T-cell (primary cell): ENCODE data around the gene UNC93A. TPM values are rescaled to one million over a fixed set of nuclear protein-coding genes. Genes with fewer than 3 reads are reported as not detected.
"Not testable (repeated sequence)": the region's sequence is repeated elsewhere in the genome, so short reads cannot be mapped to it uniquely, and the experiment has no call there.

Experiments used
- ATAC-seq, 4 experiments: fragments of 200-7000 bp in 3 of 4; fragments of 150-1000 bp in 1 of 4; cut with Tn5 transposase; replicated peaks in 1 of 4; 1 replicate in 3 of 4; 2 replicates in 1 of 4; pipeline ENCODE4 v1.10.0; 2021; ENCODE audit warnings: moderate library complexity in 3 of 4, mild to moderate bottlenecking in 2 of 4, moderate number of reproducible peaks in 1 of 4
- CTCF ChIA-PET, 2 donors: fragments of 300-600 bp; sonication (Branson Sonifier 250); formaldehyde crosslinking; loops; one replicate each; lab custom pipeline; 2022; ENCODE audit warnings: antibody characterized with exemption in 2 of 2; lab: Charles Lee
- POLR2A ChIA-PET, 2 donors: fragments of 300-600 bp; sonication (Branson Sonifier 250); formaldehyde crosslinking; loops; one replicate each; lab custom pipeline; 2022; ENCODE audit warnings: antibody characterized with exemption in 2 of 2; lab: Charles Lee
- DNase-seq, 35 experiments: peaks; one replicate each; pipeline versions ENCODE4 v3.0.0 to v3.0.0-alpha.2; 2013 to 2023
- H3K27ac ChIP-seq: one replicate; pipeline ENCODE4 v1.5.1; 2013; ENCODE audit warnings: low read length
- H3K27me3 ChIP-seq, 2 experiments: replicated peaks in 1 of 2; 1 replicate in 1 of 2; 2 replicates in 1 of 2; pipeline versions ENCODE4 v1.6.1 to v1.7.0; 2013; ENCODE audit warnings: low read length in 1 of 2, mixed read lengths in 1 of 2; ENCODE audit not compliant: control insufficient read depth in 2 of 2, insufficient read depth in 2 of 2; ENCODE audit errors: extremely low read depth in 1 of 2
- H3K36me3 ChIP-seq, 2 donors: 1 replicate in 1 of 2; 2 replicates in 1 of 2; pipeline versions ENCODE4 v1.6.1 to v1.7.0; 2013; ENCODE audit warnings: low read length in 1 of 2; ENCODE audit not compliant: control insufficient read depth in 2 of 2, insufficient read depth in 1 of 2; ENCODE audit errors: extremely low read depth in 1 of 2
- H3K4me1 ChIP-seq, 2 experiments: 1 replicate in 1 of 2; 2 replicates in 1 of 2; pipeline versions ENCODE4 v1.6.1 to v1.7.0; 2013; ENCODE audit warnings: low read length in 2 of 2, mixed read lengths in 1 of 2; ENCODE audit not compliant: insufficient read depth in 2 of 2, control insufficient read depth in 1 of 2; ENCODE audit errors: extremely low read depth in 1 of 2
- H3K4me3 ChIP-seq, 2 donors: 1 replicate in 1 of 2; 2 replicates in 1 of 2; pipeline versions ENCODE4 v1.5.1 to v1.7.0; 2013; ENCODE audit warnings: mild to moderate bottlenecking in 2 of 2, low read length in 1 of 2, moderate library complexity in 1 of 2; ENCODE audit not compliant: control insufficient read depth in 1 of 2; ENCODE audit errors: extremely low read depth in 1 of 2
- H3K9me3 ChIP-seq: 2 replicates; pipeline ENCODE4 v1.7.0; 2013
- H3K27ac Mint-ChIP-seq, 2 donors: one replicate each; pipeline ENCODE4 v1.8.0; 2020 to 2021; ENCODE audit warnings: mild to moderate bottlenecking in 2 of 2, mixed read lengths in 2 of 2
- H3K27me3 Mint-ChIP-seq, 2 donors: one replicate each; pipeline ENCODE4 v1.8.0; 2021 to 2022; ENCODE audit warnings: mixed read lengths in 2 of 2
- H3K36me3 Mint-ChIP-seq: one replicate; pipeline ENCODE4 v1.8.0; 2021; ENCODE audit warnings: mixed read lengths
- H3K4me1 Mint-ChIP-seq, 3 donors: one replicate each; pipeline ENCODE4 v1.8.0; 2020 to 2022; ENCODE audit warnings: mixed read lengths in 3 of 3, mild to moderate bottlenecking in 1 of 3
- H3K4me3 Mint-ChIP-seq, 3 donors: one replicate each; pipeline ENCODE4 v1.8.0; 2020 to 2022; ENCODE audit warnings: mild to moderate bottlenecking in 3 of 3, mixed read lengths in 3 of 3, moderate library complexity in 3 of 3
- H3K9me3 Mint-ChIP-seq, 3 donors: one replicate each; pipeline ENCODE4 v1.8.0; 2020 to 2022; ENCODE audit warnings: mixed read lengths in 3 of 3
- WGBS: methylation state at CpG from one replicate; pipeline ENCODE4 v1.1.5; 2013; ENCODE audit warnings: missing lambda C conversion rate; ENCODE audit not compliant: insufficient coverage; 5-methylcytosine and 5-hydroxymethylcytosine counted together
- total RNA-seq, 35 experiments: library from RNA in 6 of 35; stranded (reverse) in 6 of 35; fragments of 120-200 nt in 1 of 35; gene quantifications; one replicate each; pipeline versions ENCODE4 v1.2.1 to v1.2.4 and lab custom pipeline; 2013 to 2026

Gene UNC93A
- total RNA-seq, 5 donors from 2014 or later (not counting 1 experiment from before 2014, with no cell fraction given) = not detected

GRCh38 chr6:167258646-167259045, 32.5 kb upstream of the UNC93A start:
- peaks cover 0 to 21% of the 10 kb centered on the region in 2 experiments for H3K27me3 ChIP-seq
- Mint-ChIP-seq H3K27me3 (peaks cover 15 to 45% of the 10 kb centered on the region in 2 donors), H3K36me3 (no peaks in the 10 kb centered on the region), H3K9me3 (peaks cover 0 to 6% (median 5%) of the 10 kb centered on the region in 3 donors), H3K4me1 (no peaks in the 10 kb centered on the region), H3K4me3 (no peak overlapping the region), H3K27ac (no peak overlapping the region)
- no peak overlapping the region for H3K27ac ChIP-seq
- ChIA-PET POLR2A (no interaction called here), CTCF (no interaction called here)
- ATAC-seq = no peak
- 100% methylated on average over 1 of the region's 3 CpGs for WGBS
- H3K4me3 ChIP-seq = no peak overlapping the region
- H3K4me1 ChIP-seq = no peaks in the 10 kb centered on the region
- no peak for DNase-seq
- no peaks in the 10 kb centered on the region for H3K36me3 ChIP-seq
- H3K9me3 ChIP-seq = peaks cover 3% of the 10 kb centered on the region

GRCh38 chr6:167266057-167266829, 24.9 kb upstream of the UNC93A start:
- POLR2A ChIA-PET, DNase-seq, H3K4me3 Mint-ChIP-seq: not testable (repeated sequence)

GRCh38 chr6:167266830-167267555, 24.1 kb upstream of the UNC93A start:
- Histone ChIP-seq H3K36me3 (no peaks in the 10 kb centered on the region), H3K4me1 (no peaks in the 10 kb centered on the region), H3K27ac (no peak overlapping the region), H3K4me3 (no peak overlapping the region), H3K9me3 (no peaks in the 10 kb centered on the region), H3K27me3 (peaks cover 0 to 20% of the 10 kb centered on the region in 2 experiments)
- DNase-seq = no peak
- Mint-ChIP-seq H3K4me3 (no peak overlapping the region), H3K9me3 (no peaks in the 10 kb centered on the region), H3K27ac (no peak overlapping the region), H3K4me1 (no peaks in the 10 kb centered on the region), H3K27me3 (peaks cover 13 to 21% of the 10 kb centered on the region in 2 donors), H3K36me3 (no peaks in the 10 kb centered on the region)
- ChIA-PET POLR2A (no interaction called here), CTCF (no interaction called here)
- no peak for ATAC-seq
- WGBS = 94% methylated on average over 14 of the region's 21 CpGs

More at GRCh38 chr6:167266057-167266829, 24.9 kb upstream of the UNC93A start:
- H3K9me3 ChIP-seq, H3K4me1 ChIP-seq, H3K27ac Mint-ChIP-seq, H3K36me3 Mint-ChIP-seq, H3K4me3 ChIP-seq, H3K36me3 ChIP-seq, CTCF ChIA-PET, ATAC-seq, H3K27ac ChIP-seq, H3K4me1 Mint-ChIP-seq, H3K9me3 Mint-ChIP-seq: not testable (repeated sequence)
- peaks cover 0 to 19% of the 10 kb centered on the region in 2 experiments for H3K27me3 ChIP-seq
- peaks cover 16 to 28% of the 10 kb centered on the region in 2 donors for H3K27me3 Mint-ChIP-seq
- 100% methylated on average over 1 of the region's 24 CpGs for WGBS

- H3K4me3 ChIP-seq, ATAC-seq, H3K4me1 Mint-ChIP-seq, POLR2A ChIA-PET, H3K9me3 Mint-ChIP-seq, H3K4me1 ChIP-seq, H3K4me3 Mint-ChIP-seq, H3K36me3 ChIP-seq, CTCF ChIA-PET, H3K27ac Mint-ChIP-seq, H3K27ac ChIP-seq, DNase-seq, H3K9me3 ChIP-seq, H3K36me3 Mint-ChIP-seq: not testable (repeated sequence)
- peaks cover 0 to 20% of the 10 kb centered on the region in 2 experiments for H3K27me3 ChIP-seq
- peaks cover 13 to 20% of the 10 kb centered on the region in 2 donors for H3K27me3 Mint-ChIP-seq
- WGBS = no CpG with 5 or more reads among the region's 3 CpGs
Measured at GRCh38 chr6:167267556-167267898, 23.6 kb upstream of the UNC93A start.

GRCh38 chr6:167267921-167268401, 23.2 kb upstream of the UNC93A start:
- H3K27ac ChIP-seq = no peak overlapping the region
- ATAC-seq (no peak), DNase-seq (no peak)
- Mint-ChIP-seq H3K36me3 (no peaks in the 10 kb centered on the region), H3K4me3 (no peak overlapping the region), H3K27ac (no peak overlapping the region), H3K27me3 (peaks cover 13 to 16% of the 10 kb centered on the region in 2 donors), H3K9me3 (no peaks in the 10 kb centered on the region), H3K4me1 (no peaks in the 10 kb centered on the region)
- WGBS = 91% methylated on average over 9 of the region's 12 CpGs
- no peaks in the 10 kb centered on the region for H3K9me3 ChIP-seq
- H3K27me3 ChIP-seq = peaks cover 0 to 20% of the 10 kb centered on the region in 2 experiments
- CTCF ChIA-PET = no interaction called here
- no peaks in the 10 kb centered on the region for H3K4me1 ChIP-seq
- POLR2A ChIA-PET = no interaction called here
- H3K4me3 ChIP-seq = no peak overlapping the region
- H3K36me3 ChIP-seq = no peaks in the 10 kb centered on the region

GRCh38 chr6:167268683-167269280, 22.3 kb upstream of the UNC93A start:
- H3K4me3 Mint-ChIP-seq = no peak overlapping the region
- peaks cover 13% of the 10 kb centered on the region in 2 donors for H3K27me3 Mint-ChIP-seq
- Histone ChIP-seq H3K36me3 (no peaks in the 10 kb centered on the region), H3K27ac (no peak overlapping the region), H3K9me3 (no peaks in the 10 kb centered on the region), H3K27me3 (peaks cover 0 to 20% of the 10 kb centered on the region in 2 experiments), H3K4me1 (no peaks in the 10 kb centered on the region), H3K4me3 (no peak overlapping the region)
- CTCF ChIA-PET = no interaction called here
- H3K36me3 Mint-ChIP-seq = no peaks in the 10 kb centered on the region
- 76% methylated on average over 17 of the region's 20 CpGs for WGBS
- ATAC-seq (no peak), DNase-seq (no peak)
- POLR2A ChIA-PET = no interaction called here
- H3K27ac Mint-ChIP-seq = no peak overlapping the region
- no peaks in the 10 kb centered on the region for H3K9me3 Mint-ChIP-seq
- H3K4me1 Mint-ChIP-seq = no peaks in the 10 kb centered on the region
